ENCODE data around the gene MRPS24. TPM values are rescaled to one million over a fixed set of nuclear protein-coding genes. Genes with fewer than 3 reads are reported as not detected.

MRPS24 gene
- total and polyA plus RNA-seq, 10 of the 15 experiments (the other 5 are each of a cell fraction or from before 2014, with no cell fraction given): 27.6 to 164 (median 106) TPM

DNA sequence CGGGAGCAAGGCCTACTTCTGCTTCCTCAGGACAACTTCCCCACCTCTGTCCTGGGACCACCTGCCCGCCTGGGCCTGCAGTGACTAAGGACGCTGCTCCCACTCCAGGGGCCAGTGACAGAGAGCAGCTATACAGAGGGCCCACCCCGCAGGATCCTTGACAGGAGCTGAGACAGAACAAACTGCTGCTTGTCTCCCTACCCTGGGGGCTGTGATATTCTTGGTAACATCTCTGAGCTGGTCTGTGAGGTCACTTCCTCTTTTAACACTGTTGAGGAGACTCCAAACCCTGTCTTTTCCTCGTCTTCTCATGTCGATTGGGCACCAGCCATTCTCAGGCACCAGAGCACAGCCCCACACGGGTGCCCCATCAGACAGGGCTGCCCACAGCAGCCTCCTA is 6.9 kb upstream of the MRPS24 start:
- intact Hi-C loops (cut with micrococcal nuclease; ENCODE audit: unreplicated experiment) (no loop called here), in situ Hi-C loops (cut with MboI) (no loop called here)
- DNase-seq (ENCODE audit: low read depth, low spot score) (no peak), FAIRE-seq (no peak), ATAC-seq (peak; percentile 54; the same call in 2 of the 3 replicates)
- Histone ChIP-seq H3K27me3 (replicated peaks in 1 of 2; ENCODE audit: control insufficient read depth in 2 of 2, insufficient read depth in 2 of 2, low read length in 1 of 2) (no peaks in the 10 kb centered on the region), H2AFZ (ENCODE audit: control insufficient read depth, low read depth, low read length) (no peak overlapping the region), H3K9ac (ENCODE audit: control insufficient read depth, insufficient read depth, low read length) (no peak overlapping the region), H3K9me3 (replicated peaks; ENCODE audit: control insufficient read depth, insufficient read depth, low read length) (no peaks in the 10 kb centered on the region), H3K36me3 (ENCODE audit: control insufficient read depth in 2 of 2, insufficient read depth in 2 of 2, low read length in 1 of 2) (peaks cover 23 to 33% of the 10 kb centered on the region in 2 experiments), H3K4me3 (no peak overlapping the region), H3K4me2 (ENCODE audit: control insufficient read depth, insufficient read depth) (no peak overlapping the region), H3K27ac (ENCODE audit: control insufficient read depth, insufficient read depth) (no peak overlapping the region), H3K79me2 (ENCODE audit: control insufficient read depth, insufficient read depth, low read length) (no peaks in the 10 kb centered on the region), H4K20me1 (ENCODE audit: control insufficient read depth, insufficient read depth) (no peaks in the 10 kb centered on the region), H3K4me1 (ENCODE audit: control insufficient read depth, insufficient read depth, low read length) (no peaks in the 10 kb centered on the region)
- 66% methylated on average over 7 of the region's 7 CpGs for WGBS (ENCODE audit: insufficient coverage, insufficient replicate concordance, low lambda C conversion rate, missing lambda C conversion rate)
- ChIA-PET CTCF (no interaction called here), SMC1A (ENCODE audit: uncharacterized antibody, unreplicated experiment) (no interaction called here), RAD21 (ENCODE audit: unreplicated experiment) (no interaction called here), POLR2A (no interaction called here)
- no TSS peak for BruUV-seq (replicated peaks)
- no peak for TF ChIP-seq MYC (IDR thresholded peaks at IDR 0.05; ENCODE audit: insufficient read depth, insufficient read length, insufficient replicate concordance, low read length, severe bottlenecking)
- TF ChIP-seq SPI1 (IDR thresholded peaks at IDR 0.05; ENCODE audit: borderline replicate concordance, insufficient read depth, low read depth, low read length): peak; percentile 81
- peak; percentile 27; the same call in 1 of the 2 replicates for TF ChIP-seq POLR2A (IDR thresholded peaks at IDR 0.05; ENCODE audit: low read depth, low read length)

DNA sequence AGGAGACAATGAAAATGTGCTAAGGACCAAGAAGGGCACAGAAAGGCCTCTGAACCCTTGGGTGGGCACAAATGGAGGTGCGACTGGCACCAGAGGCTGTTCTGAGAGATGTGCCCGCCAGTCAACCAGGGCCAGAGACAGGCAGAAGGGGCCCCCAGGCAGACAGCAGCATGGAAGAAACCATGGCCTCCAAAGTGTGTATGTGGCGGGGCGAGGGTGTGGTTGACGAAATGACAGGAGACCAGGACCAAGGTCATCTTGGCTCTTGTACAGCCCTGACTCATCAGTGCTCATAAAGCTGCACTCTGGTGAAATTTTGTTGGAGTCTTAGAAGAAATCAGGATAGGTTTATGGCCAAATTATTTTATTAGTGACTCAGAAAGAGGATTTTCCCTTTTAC is 4.0 kb upstream of the MRPS24 start:
- no peak overlapping the region for H3K9ac ChIP-seq (ENCODE audit: control insufficient read depth, insufficient read depth, low read length)
- ChIA-PET POLR2A (no interaction called here), SMC1A (ENCODE audit: uncharacterized antibody, unreplicated experiment) (no interaction called here)

More for the DNA sequence above, 4.0 kb upstream of the MRPS24 start:
- no TSS peak for BruUV-seq (replicated peaks)
- Histone ChIP-seq H3K4me2 (ENCODE audit: control insufficient read depth, insufficient read depth) (no peak overlapping the region), H3K4me1 (ENCODE audit: control insufficient read depth, insufficient read depth, low read length) (peaks cover 4% of the 10 kb centered on the region), H3K27me3 (replicated peaks in 1 of 2; ENCODE audit: control insufficient read depth in 2 of 2, insufficient read depth in 2 of 2, low read length in 1 of 2) (no peaks in the 10 kb centered on the region), H3K4me3 (no peak overlapping the region), H3K27ac (ENCODE audit: control insufficient read depth, insufficient read depth) (no peak overlapping the region), H2AFZ (ENCODE audit: control insufficient read depth, low read depth, low read length) (no peak overlapping the region), H3K36me3 (ENCODE audit: control insufficient read depth in 2 of 2, insufficient read depth in 2 of 2, low read length in 1 of 2) (peaks cover 18 to 27% of the 10 kb centered on the region in 2 experiments), H3K79me2 (ENCODE audit: control insufficient read depth, insufficient read depth, low read length) (peaks cover 3% of the 10 kb centered on the region; the same call in 1 of the 2 replicates), H3K9me3 (replicated peaks; ENCODE audit: control insufficient read depth, insufficient read depth, low read length) (0 out of 3 replicates have a peak, but pooled peaks cover 1% of the 10 kb centered on the region), H4K20me1 (ENCODE audit: control insufficient read depth, insufficient read depth) (no peaks in the 10 kb centered on the region)
- ATAC-seq: no peak
- CTCF ChIA-PET: interaction anchor here (1.1 kb wide), 1 partner anchor 30 kb away, joined by 3 read pairs; no protein-coding TSS in a partner anchor
- no peak for DNase-seq (ENCODE audit: low read depth, low spot score)
- WGBS (ENCODE audit: insufficient coverage, insufficient replicate concordance, low lambda C conversion rate, missing lambda C conversion rate): 95% methylated on average over 5 of the region's 5 CpGs
- in situ Hi-C loops (cut with MboI) (no loop called here), intact Hi-C loops (cut with micrococcal nuclease; ENCODE audit: unreplicated experiment) (no loop called here)
- no peak for FAIRE-seq
- TF ChIP-seq EZH2 (IDR thresholded peaks at IDR 0.05; ENCODE audit: borderline replicate concordance, control insufficient read depth, low read depth, low read length) (no peak), YY1 (IDR thresholded peaks at IDR 0.05; ENCODE audit: low read depth, low read length) (no peak), TCF3 (IDR thresholded peaks at IDR 0.05; ENCODE audit: borderline replicate concordance, insufficient read depth, low read depth, low read length) (no peak), STAT1 (conservative IDR thresholded peaks at IDR 0.05) (no peak), LARP7 (IDR thresholded peaks at IDR 0.05) (no peak), CREB1 (IDR thresholded peaks at IDR 0.05; ENCODE audit: low read depth) (no peak), ZNF274 (IDR thresholded peaks at IDR 0.05; ENCODE audit: insufficient read depth, insufficient read length) (no peak), NBN (IDR thresholded peaks at IDR 0.05) (no peak), POLR2AphosphoS2 (IDR thresholded peaks at IDR 0.05; ENCODE audit: low read depth, low read length) (no peak), ZNF622 (IDR thresholded peaks at IDR 0.05) (no peak), SMAD5 (IDR thresholded peaks at IDR 0.05; ENCODE audit: low read depth) (no peak), RFX5 (IDR thresholded peaks at IDR 0.05; ENCODE audit: low read depth, low read length) (no peak), GABPA (IDR thresholded peaks at IDR 0.05; ENCODE audit: low read depth) (no peak)
- RAD21 ChIA-PET (ENCODE audit: unreplicated experiment): no interaction called here

Data from GM12878 (cell line).